ENCODE results near the gene PRKAG2.

DNA sequence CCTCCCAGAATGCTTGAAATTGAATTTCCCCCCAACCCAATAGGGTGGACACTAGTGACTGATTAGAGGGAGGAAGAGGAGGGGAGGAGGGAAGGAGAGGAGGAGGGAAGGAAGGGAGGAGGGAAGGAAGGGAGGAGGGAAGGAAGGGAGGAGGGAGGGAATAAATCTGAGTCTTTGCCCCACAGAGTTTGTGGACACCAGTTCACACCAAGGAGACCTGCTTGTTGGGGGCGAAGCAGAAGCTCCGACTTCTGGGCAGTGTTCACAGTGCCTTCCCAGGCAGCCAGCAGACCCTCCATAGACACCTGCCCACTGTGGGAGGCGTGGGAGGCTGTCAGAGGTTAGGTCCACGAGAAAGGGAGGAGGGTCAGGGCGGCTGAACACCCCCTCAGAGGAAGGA is 44.8 kb downstream of the PRKAG2 start:
- TF ChIP-seq, protein P1, sequence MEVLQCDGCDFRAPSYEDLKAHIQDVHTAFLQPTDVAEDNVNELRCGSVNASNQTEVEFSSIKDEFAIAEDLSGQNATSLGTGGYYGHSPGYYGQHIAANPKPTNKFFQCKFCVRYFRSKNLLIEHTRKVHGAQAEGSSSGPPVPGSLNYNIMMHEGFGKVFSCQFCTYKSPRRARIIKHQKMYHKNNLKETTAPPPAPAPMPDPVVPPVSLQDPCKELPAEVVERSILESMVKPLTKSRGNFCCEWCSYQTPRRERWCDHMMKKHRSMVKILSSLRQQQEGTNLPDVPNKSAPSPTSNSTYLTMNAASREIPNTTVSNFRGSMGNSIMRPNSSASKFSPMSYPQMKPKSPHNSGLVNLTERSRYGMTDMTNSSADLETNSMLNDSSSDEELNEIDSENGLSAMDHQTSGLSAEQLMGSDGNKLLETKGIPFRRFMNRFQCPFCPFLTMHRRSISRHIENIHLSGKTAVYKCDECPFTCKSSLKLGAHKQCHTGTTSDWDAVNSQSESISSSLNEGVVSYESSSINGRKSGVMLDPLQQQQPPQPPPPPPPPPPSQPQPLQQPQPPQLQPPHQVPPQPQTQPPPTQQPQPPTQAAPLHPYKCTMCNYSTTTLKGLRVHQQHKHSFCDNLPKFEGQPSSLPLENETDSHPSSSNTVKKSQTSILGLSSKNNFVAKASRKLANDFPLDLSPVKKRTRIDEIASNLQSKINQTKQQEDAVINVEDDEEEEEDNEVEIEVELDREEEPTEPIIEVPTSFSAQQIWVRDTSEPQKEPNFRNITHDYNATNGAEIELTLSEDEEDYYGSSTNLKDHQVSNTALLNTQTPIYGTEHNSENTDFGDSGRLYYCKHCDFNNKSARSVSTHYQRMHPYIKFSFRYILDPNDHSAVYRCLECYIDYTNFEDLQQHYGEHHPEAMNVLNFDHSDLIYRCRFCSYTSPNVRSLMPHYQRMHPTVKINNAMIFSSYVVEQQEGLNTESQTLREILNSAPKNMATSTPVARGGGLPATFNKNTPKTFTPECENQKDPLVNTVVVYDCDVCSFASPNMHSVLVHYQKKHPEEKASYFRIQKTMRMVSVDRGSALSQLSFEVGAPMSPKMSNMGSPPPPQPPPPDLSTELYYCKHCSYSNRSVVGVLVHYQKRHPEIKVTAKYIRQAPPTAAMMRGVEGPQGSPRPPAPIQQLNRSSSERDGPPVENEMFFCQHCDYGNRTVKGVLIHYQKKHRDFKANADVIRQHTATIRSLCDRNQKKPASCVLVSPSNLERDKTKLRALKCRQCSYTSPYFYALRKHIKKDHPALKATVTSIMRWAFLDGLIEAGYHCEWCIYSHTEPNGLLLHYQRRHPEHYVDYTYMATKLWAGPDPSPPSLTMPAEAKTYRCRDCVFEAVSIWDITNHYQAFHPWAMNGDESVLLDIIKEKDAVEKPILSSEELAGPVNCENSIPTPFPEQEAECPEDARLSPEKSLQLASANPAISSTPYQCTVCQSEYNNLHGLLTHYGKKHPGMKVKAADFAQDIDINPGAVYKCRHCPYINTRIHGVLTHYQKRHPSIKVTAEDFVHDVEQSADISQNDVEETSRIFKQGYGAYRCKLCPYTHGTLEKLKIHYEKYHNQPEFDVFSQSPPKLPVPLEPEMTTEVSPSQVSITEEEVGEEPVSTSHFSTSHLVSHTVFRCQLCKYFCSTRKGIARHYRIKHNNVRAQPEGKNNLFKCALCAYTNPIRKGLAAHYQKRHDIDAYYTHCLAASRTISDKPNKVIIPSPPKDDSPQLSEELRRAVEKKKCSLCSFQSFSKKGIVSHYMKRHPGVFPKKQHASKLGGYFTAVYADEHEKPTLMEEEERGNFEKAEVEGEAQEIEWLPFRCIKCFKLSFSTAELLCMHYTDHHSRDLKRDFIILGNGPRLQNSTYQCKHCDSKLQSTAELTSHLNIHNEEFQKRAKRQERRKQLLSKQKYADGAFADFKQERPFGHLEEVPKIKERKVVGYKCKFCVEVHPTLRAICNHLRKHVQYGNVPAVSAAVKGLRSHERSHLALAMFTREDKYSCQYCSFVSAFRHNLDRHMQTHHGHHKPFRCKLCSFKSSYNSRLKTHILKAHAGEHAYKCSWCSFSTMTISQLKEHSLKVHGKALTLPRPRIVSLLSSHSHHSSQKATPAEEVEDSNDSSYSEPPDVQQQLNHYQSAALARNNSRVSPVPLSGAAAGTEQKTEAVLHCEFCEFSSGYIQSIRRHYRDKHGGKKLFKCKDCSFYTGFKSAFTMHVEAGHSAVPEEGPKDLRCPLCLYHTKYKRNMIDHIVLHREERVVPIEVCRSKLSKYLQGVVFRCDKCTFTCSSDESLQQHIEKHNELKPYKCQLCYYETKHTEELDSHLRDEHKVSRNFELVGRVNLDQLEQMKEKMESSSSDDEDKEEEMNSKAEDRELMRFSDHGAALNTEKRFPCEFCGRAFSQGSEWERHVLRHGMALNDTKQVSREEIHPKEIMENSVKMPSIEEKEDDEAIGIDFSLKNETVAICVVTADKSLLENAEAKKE (CRISPR knock-in tag; IDR thresholded peaks at IDR 0.05): no peak
- TF ChIP-seq, protein P2, sequence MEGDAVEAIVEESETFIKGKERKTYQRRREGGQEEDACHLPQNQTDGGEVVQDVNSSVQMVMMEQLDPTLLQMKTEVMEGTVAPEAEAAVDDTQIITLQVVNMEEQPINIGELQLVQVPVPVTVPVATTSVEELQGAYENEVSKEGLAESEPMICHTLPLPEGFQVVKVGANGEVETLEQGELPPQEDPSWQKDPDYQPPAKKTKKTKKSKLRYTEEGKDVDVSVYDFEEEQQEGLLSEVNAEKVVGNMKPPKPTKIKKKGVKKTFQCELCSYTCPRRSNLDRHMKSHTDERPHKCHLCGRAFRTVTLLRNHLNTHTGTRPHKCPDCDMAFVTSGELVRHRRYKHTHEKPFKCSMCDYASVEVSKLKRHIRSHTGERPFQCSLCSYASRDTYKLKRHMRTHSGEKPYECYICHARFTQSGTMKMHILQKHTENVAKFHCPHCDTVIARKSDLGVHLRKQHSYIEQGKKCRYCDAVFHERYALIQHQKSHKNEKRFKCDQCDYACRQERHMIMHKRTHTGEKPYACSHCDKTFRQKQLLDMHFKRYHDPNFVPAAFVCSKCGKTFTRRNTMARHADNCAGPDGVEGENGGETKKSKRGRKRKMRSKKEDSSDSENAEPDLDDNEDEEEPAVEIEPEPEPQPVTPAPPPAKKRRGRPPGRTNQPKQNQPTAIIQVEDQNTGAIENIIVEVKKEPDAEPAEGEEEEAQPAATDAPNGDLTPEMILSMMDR (conservative IDR thresholded peaks at IDR 0.05; ENCODE audit: low read depth in 2 of 2): no peak
- TF ChIP-seq POLR2AphosphoS5 (IDR thresholded peaks at IDR 0.05; ENCODE audit: low read depth): no peak
- no peak for TF ChIP-seq EZH2 (IDR thresholded peaks at IDR 0.05; ENCODE audit: low read depth, unreplicated experiment)
- no peak for TF ChIP-seq EZH2phosphoT487 (IDR thresholded peaks at IDR 0.05; ENCODE audit: unreplicated experiment)
- TF ChIP-seq, protein P3, sequence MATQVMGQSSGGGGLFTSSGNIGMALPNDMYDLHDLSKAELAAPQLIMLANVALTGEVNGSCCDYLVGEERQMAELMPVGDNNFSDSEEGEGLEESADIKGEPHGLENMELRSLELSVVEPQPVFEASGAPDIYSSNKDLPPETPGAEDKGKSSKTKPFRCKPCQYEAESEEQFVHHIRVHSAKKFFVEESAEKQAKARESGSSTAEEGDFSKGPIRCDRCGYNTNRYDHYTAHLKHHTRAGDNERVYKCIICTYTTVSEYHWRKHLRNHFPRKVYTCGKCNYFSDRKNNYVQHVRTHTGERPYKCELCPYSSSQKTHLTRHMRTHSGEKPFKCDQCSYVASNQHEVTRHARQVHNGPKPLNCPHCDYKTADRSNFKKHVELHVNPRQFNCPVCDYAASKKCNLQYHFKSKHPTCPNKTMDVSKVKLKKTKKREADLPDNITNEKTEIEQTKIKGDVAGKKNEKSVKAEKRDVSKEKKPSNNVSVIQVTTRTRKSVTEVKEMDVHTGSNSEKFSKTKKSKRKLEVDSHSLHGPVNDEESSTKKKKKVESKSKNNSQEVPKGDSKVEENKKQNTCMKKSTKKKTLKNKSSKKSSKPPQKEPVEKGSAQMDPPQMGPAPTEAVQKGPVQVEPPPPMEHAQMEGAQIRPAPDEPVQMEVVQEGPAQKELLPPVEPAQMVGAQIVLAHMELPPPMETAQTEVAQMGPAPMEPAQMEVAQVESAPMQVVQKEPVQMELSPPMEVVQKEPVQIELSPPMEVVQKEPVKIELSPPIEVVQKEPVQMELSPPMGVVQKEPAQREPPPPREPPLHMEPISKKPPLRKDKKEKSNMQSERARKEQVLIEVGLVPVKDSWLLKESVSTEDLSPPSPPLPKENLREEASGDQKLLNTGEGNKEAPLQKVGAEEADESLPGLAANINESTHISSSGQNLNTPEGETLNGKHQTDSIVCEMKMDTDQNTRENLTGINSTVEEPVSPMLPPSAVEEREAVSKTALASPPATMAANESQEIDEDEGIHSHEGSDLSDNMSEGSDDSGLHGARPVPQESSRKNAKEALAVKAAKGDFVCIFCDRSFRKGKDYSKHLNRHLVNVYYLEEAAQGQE (IDR thresholded peaks at IDR 0.05; ENCODE audit: unreplicated experiment): no peak
- TF ChIP-seq CREB1 (CRISPR knock-in tag; IDR thresholded peaks at IDR 0.05; ENCODE audit: low read depth): no peak
- no peak for TF ChIP-seq ZNF331 (CRISPR knock-in tag; IDR thresholded peaks at IDR 0.05; ENCODE audit: low read depth)
- no peak for TF ChIP-seq JUNB (IDR thresholded peaks at IDR 0.05; ENCODE audit: unreplicated experiment)
- no peak for TF ChIP-seq ZNF114 (CRISPR knock-in tag; IDR thresholded peaks at IDR 0.05)
- no peak for TF ChIP-seq STAT1 (IDR thresholded peaks at IDR 0.05; ENCODE audit: unreplicated experiment)
- TF ChIP-seq, protein P4, sequence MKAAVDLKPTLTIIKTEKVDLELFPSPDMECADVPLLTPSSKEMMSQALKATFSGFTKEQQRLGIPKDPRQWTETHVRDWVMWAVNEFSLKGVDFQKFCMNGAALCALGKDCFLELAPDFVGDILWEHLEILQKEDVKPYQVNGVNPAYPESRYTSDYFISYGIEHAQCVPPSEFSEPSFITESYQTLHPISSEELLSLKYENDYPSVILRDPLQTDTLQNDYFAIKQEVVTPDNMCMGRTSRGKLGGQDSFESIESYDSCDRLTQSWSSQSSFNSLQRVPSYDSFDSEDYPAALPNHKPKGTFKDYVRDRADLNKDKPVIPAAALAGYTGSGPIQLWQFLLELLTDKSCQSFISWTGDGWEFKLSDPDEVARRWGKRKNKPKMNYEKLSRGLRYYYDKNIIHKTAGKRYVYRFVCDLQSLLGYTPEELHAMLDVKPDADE (IDR thresholded peaks at IDR 0.05): no peak
